HG03342 (cell line): ENCODE data around the gene NOL4.
"Not testable (repeated sequence)": the region's sequence is repeated elsewhere in the genome, so short reads cannot be mapped to it uniquely, and the experiment has no call there.

ENCODE experiments used
- ATAC-seq: cut with Tn5 transposase; IDR thresholded peaks from one replicate; pipeline ENCODE4 v1.9.1; 2021; ENCODE audit warnings: mild to moderate bottlenecking, moderate library complexity; ENCODE audit not compliant: unreplicated experiment

The NOL4 gene, protein sequence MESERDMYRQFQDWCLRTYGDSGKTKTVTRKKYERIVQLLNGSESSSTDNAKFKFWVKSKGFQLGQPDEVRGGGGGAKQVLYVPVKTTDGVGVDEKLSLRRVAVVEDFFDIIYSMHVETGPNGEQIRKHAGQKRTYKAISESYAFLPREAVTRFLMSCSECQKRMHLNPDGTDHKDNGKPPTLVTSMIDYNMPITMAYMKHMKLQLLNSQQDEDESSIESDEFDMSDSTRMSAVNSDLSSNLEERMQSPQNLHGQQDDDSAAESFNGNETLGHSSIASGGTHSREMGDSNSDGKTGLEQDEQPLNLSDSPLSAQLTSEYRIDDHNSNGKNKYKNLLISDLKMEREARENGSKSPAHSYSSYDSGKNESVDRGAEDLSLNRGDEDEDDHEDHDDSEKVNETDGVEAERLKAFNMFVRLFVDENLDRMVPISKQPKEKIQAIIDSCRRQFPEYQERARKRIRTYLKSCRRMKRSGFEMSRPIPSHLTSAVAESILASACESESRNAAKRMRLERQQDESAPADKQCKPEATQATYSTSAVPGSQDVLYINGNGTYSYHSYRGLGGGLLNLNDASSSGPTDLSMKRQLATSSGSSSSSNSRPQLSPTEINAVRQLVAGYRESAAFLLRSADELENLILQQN

GRCh38 chr18:34224423-34225217, at the start of gene NOL4:
Gene NOL4 (minus strand): TSS chr18:34224913. CDS start chr18:34223253, 1,660 bp downstream.
- ATAC-seq = no peak

GRCh38 chr18:34266029-34266428, 41.3 kb upstream of the NOL4 start:
- not testable (repeated sequence) for ATAC-seq

DNA sequence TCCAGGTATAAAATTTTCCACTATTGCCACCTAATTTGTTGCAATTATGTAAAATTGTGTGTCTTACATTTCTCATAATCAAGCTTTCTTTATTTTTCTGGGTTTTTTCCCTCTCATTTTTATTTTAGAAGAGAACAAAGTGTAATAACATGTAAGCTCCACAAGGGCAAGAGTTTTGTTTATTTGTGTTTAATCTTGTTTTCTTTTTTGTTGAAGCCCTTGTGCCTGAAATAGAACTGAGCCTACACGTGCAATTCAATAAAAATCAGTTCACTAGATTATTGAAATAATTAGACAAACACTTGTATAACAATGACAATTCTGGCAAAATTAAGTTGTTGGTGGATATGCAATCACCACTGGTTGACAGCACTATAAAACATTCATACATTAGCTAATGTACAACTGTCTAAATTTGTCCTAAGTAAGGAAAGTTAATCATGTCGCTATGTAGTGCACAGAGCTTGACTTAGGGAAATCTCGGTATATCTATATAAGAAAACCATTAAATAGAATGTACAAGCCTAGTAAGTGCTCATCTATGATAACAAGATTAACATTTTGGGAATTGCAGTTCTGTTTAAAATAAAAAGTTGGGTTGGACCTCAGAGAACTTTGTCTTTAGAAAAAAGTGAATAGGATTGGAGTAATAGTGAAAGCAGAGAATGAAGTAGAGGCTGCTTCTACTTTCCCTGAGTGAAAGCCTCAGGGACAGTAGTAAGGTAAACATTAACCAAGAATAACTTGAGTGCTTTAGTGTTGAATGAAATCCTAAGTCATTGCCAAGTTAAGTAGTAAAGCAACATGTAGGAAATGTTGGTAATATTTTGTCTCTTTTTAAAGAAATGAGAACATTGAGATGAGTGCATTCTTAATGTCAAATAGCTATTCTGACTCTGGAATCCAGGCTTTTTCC, 37.4 kb upstream of the NOL4 start:
- peak; percentile 95 for ATAC-seq

GRCh38 chr18:34258176-34258575, 33.5 kb upstream of the NOL4 start:
- ATAC-seq = no peak

DNA sequence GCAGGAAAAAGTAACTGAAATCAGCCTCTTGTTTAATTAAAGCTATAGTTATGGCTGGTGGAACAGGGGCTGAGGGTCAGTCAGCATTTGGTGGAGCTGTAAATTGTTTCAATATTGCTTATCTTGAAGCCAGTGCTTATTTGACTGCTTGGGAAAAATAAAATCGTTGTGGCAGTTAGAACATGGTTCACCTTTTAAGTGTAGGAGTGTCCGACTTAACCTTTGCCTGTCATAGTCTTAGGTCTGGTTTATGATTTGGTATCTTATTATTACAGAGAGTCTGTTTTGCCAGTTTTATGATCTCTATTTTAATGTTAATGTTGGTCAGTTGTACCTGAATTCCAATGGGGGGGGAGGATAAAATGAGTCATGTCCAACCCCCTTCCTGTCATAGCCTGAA, 27.2 kb upstream of the NOL4 start:
- no peak for ATAC-seq

DNA sequence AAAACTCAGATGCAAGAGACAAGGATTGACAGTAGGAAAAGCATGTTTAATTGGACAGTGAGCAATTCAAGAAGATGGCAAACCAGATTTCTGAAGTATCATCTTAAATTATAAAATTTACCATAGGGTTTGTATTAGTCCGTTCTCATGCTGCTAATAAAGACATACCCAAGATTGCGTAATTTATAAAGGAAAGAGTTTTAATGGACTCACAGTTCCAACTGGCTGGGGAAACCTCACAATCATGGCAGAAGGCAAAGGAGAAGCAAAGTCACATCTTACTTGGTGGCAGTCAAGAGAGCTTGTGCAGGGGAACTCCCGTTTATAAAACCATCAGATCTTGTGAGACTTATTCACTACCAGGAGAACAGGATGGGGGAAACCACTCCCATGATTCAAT, 24.0 kb upstream of the NOL4 start:
- no peak for ATAC-seq

- no peak for ATAC-seq
Observed at GRCh38 chr18:34242739-34243138, 18.0 kb upstream of the NOL4 start.

- ATAC-seq = not testable (repeated sequence)
Observed at GRCh38 chr18:34233781-34234388, 9.2 kb upstream of the NOL4 start.

DNA sequence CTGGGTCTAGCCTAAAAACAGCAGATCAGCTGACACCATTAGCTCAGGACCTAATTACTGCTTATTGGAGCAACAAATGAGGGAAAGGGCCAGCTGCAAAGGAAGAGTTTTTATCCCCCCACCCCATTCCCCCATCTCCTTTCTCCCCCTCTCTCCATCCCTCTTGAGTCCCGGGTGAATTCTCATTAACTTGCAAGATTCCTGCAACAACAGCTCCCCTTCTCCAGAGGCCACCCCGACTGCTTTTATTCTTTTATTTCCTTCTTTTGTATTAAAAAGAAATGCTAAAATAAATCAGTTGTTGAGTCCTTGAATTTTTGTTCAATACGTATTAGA, 473 bp upstream of the NOL4 start:
- ATAC-seq = no peak

DNA sequence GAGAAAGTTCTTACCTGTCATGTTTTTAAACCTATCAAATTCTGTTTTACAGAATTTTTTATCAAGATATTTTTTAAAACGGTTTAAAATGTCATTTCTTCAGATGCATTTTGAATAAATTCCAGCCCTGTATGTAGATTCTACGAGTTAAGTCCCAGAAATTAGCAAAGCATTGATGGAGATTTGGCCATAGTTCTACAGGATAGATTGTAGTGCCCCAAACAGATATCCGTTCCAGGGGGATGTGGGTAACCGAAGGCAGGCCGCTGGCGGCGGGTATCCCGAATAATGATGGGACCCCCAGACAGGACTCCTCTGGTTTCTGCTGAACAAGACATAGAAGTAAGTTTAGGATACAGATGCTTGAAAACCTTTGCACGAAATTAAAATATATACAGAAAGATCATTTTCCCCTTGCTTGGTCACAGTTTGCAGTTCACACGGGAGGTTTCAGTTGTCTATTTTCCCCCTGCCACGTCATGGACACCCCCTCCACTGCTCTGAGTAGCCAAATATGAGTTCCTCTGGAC, 755 bp downstream of the NOL4 start:
- ATAC-seq = no peak

DNA sequence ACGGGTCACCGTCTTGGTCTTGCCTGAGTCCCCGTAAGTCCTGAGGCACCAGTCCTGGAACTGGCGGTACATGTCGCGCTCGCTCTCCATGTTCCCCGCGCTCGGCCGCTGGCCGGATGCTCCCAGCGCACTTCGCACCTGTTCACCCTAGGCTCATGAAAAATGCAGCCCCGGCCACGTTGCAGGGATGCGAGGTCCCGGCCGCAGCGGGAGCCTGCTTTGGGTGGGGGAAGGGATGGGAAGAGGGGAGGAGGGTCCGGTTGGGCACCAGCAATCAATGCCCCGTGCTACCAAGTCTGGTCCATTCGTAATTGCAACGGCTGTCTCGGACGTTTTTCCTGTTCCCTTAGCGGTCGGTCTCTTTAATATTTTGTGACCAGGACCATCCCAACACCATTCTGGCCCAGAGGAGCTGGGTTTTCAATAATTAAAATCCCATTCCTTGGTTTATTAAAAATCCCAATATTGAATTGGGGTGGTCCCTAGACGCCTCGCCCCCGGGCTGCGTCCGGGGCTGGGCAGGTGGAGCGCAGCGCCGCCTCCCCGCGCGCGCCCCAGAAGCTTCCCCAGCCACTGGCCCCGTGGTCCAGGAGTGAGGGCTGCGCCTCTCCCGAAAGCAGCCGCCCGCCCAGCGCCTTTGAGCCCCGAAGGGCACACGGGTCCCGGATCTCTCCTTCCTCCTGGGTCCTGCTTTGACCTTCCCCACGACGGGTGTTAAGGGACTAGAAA, 1.4 kb downstream of the NOL4 start:
- ATAC-seq = no peak

GRCh38 chr18:34222307-34223163, 2.2 kb downstream of the NOL4 start:
- no peak for ATAC-seq

DNA sequence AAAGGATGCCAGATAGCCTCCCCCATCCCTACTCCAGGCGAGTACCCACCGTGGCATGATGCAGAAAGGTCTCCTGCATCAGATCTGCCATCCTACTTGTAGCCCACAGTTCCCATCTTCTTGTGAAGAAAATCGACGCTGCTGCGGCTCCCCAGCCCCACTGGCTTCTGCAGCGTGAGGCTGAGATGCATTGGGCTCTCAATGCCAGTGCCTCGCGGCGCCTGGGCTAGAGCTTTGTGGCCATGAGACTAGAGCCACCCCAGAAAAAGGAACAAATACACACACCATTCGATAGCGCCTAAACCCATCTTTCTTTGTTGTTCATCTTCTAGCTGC, 2.8 kb downstream of the NOL4 start:
- no peak for ATAC-seq

DNA sequence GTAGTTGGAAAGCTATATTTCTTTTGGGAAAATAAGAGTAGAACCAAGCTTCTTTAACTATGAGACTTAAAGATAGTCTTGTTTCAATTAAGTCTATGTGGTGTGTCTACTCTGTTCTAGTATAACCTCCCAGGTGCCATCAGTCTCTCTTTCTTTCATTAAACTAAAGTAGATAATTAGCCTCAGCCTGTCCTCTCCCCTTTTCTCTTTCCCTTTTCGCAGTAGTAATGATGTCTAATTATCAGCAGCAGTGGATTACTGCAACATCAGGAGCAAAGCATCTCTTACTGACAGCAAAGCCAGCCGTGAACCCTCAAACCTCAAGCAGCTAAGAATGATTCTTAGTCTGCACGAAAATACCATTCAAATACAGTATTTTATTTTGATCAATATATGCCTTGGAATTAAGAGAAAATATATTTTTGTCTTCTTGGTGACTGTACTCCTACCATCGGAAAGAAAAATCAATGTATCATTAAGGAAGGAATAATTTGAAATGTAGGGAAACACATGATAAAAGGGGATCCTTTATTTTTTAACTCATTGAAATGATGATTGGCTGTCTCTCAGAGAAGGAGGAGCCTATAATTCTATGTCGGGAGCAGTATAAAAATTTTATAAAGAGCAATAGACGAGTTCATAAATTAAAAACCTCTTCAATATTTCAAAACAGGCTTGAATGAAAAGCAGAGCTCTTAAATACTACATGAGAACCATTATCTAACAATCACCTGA, 4.5 kb downstream of the NOL4 start:
- ATAC-seq = no peak

GRCh38 chr18:34219651-34220050, 5.1 kb downstream of the NOL4 start:
- ATAC-seq = no peak

DNA sequence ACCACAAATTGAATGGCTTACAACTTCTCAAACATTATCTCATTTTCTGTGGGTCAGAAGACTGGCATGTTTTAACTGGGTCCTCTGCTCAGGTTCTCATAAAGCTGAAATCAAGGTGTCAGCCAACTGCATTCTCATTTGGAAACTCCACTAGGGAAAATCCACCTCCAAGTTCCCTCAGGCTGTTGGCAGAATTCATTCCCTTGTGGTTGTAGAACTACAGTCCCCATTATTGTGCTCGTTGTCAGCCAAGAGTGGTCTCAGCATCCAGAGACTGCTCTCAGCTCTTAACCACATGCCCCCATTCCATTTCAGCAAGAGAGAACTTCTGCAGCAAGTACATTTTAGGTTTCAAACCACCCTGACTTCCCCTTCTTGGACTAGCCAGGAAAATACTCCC, 12.2 kb downstream of the NOL4 start:
- ATAC-seq = no peak

- ATAC-seq = no peak
Observed at GRCh38 chr18:34207344-34207851, 17.3 kb downstream of the NOL4 start.

GRCh38 chr18:34203866-34204265, 20.8 kb downstream of the NOL4 start:
- ATAC-seq = no peak
